Embryonic facial prominence (tissue), 1 donor: ENCODE data around the gene CDH4.
"Not testable (repeated sequence)": the region's sequence is repeated elsewhere in the genome, so short reads cannot be mapped to it uniquely, and the experiment has no call there.

Source experiments
- DNase-seq: peaks from one replicate; pipeline ENCODE4 v3.0.0-alpha.2; 2016; ENCODE audit errors: extremely low spot score

CDH4 gene

GRCh38 chr20:61973515-61974356 lies 721.7 kb downstream of the CDH4 start:
- DNase-seq: no peak

GRCh38 chr20:61974357-61974665 lies 722.2 kb downstream of the CDH4 start:
- no peak for DNase-seq

GRCh38 chr20:61975407-61976129 lies 723.5 kb downstream of the CDH4 start:
- DNase-seq: no peak

GRCh38 chr20:61976263-61976643 lies 724.2 kb downstream of the CDH4 start:
- DNase-seq: no peak

GRCh38 chr20:61976644-61977418 lies 724.8 kb downstream of the CDH4 start:
- DNase-seq: no peak

GRCh38 chr20:61977419-61977786 lies 725.3 kb downstream of the CDH4 start:
- DNase-seq: no peak

- DNase-seq: no peak
These were observed 726.4 kb downstream of the CDH4 start for GRCh38 chr20:61978491-61978890.

GRCh38 chr20:61979090-61979489 lies 727.0 kb downstream of the CDH4 start:
- no peak for DNase-seq

GRCh38 chr20:61979701-61980635 lies 727.9 kb downstream of the CDH4 start:
- DNase-seq: no peak

GRCh38 chr20:61980647-61981583 lies 728.9 kb downstream of the CDH4 start:
- DNase-seq: no peak

- DNase-seq: not testable (repeated sequence)
These were observed 729.6 kb downstream of the CDH4 start for GRCh38 chr20:61981691-61982090.

GRCh38 chr20:61982191-61982950 lies 730.3 kb downstream of the CDH4 start:
- DNase-seq: no peak

- no peak for DNase-seq
These were observed 730.9 kb downstream of the CDH4 start for GRCh38 chr20:61982951-61983315.

- no peak for DNase-seq
These were observed 731.9 kb downstream of the CDH4 start for GRCh38 chr20:61983965-61984364.

GRCh38 chr20:61984431-61984830 lies 732.4 kb downstream of the CDH4 start:
- not testable (repeated sequence) for DNase-seq

- no peak for DNase-seq
These were observed 733.0 kb downstream of the CDH4 start for GRCh38 chr20:61985096-61985495.

GRCh38 chr20:61986762-61987321 lies 734.8 kb downstream of the CDH4 start:
- no peak for DNase-seq

- DNase-seq: no peak
These were observed 736.6 kb downstream of the CDH4 start for GRCh38 chr20:61988665-61989064.

- no peak for DNase-seq
These were observed 737.7 kb downstream of the CDH4 start for GRCh38 chr20:61989741-61990140.
